Muscle layer of colon (tissue), 2 donors: ENCODE data around the gene POLD4.

Experiments
- H3K27ac ChIP-seq: one replicate; pipeline ENCODE4 v1.7.0; 2013; ENCODE audit warnings: low read depth, mild to moderate bottlenecking, low read length, moderate library complexity
- H3K27me3 ChIP-seq, 2 donors: one replicate each; pipeline ENCODE4 v1.7.0; 2013; ENCODE audit warnings: low read length in 2 of 2, mild to moderate bottlenecking in 2 of 2; ENCODE audit not compliant: insufficient read depth in 2 of 2, control insufficient read depth in 1 of 2
- H3K36me3 ChIP-seq: one replicate; pipeline ENCODE4 v1.7.0; 2013; ENCODE audit warnings: mild to moderate bottlenecking, low read length; ENCODE audit not compliant: insufficient read depth
- H3K4me1 ChIP-seq: one replicate; pipeline ENCODE4 v1.7.0; 2013; ENCODE audit warnings: mild to moderate bottlenecking, low read length; ENCODE audit not compliant: insufficient read depth
- H3K4me3 ChIP-seq, 2 donors: one replicate each; pipeline ENCODE4 v1.7.0; 2013; ENCODE audit warnings: low read length in 2 of 2, low read depth in 1 of 2, mild to moderate bottlenecking in 1 of 2, moderate library complexity in 1 of 2
- H3K9ac ChIP-seq: one replicate; pipeline ENCODE4 v1.7.0; 2013; ENCODE audit warnings: low read length
- H3K9me3 ChIP-seq: one replicate; pipeline ENCODE4 v1.7.0; 2013; ENCODE audit warnings: mild to moderate bottlenecking, low read length
- donor health status: abdominal sarcoma.
- donor health status: Adenocarcinoma of cecum.

The POLD4 gene

DNA sequence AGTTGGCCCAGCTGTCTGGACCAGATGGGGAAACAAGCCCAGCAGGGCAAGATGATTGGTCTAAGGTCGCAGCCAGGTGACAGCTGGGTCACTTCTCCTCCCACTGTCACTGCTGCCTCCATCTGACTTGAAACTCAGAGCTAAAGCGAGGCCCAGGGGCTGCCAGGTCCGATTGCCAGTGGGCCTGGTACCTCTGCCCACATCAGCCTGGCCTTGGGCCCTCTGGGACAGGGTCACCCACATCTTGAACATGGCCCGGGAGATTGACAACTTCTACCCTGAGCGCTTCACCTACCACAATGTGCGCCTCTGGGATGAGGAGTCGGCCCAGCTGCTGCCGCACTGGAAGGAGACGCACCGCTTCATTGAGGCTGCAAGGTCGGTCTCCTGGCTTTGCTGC is 44.2 kb downstream of the POLD4 start:
- no peaks in the 10 kb centered on the region for H3K36me3 ChIP-seq
- H3K4me3 ChIP-seq, result no peak overlapping the region

DNA sequence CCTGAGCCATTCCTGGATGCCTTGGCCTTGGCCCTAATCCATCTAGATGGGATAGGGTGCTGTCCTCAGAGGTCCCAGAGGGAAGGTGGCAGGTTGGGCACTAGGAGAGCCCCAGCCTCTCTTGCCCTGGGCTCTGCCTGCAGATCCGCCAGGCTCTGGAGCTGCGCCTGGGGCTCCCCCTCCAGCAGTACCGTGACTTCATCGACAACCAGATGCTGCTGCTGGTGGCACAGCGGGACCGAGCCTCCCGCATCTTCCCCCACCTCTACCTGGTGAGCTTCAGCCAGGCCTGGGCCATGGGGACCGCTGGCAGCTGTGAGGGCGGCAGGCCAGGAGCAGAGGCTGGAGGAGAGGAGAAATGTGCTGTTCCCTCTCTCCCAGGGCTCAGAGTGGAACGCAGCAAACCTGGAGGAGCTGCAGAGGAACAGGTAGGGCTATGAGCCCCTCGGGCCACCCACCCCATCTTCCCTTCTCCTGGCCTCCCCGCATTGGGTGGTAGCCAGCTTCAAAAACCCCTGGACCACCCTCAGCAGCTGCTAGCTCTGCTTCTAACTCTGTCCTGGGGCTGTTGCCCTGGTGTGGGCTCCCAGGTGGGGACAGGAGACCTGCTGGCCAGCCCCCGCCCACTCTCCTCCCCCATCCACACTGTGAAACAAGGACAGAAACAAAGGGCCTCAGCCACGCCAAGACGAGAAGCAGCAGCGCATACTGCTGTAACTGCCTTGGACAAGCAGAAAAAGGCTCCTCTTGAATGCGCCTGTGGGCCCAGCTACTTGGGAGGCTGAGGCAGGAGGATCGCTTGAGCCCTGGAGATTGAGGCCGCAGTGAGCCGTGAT is 45.1 kb downstream of the POLD4 start:
- Histone ChIP-seq H3K9ac (no peak overlapping the region), H3K36me3 (no peaks in the 10 kb centered on the region), H3K27me3 (no peaks in the 10 kb centered on the region)

More for the DNA sequence above, 44.2 kb downstream of the POLD4 start:
- Histone ChIP-seq H3K27ac (no peak overlapping the region), H3K9me3 (no peaks in the 10 kb centered on the region), H3K27me3 (no peaks in the 10 kb centered on the region), H3K4me1 (peaks cover 8% of the 10 kb centered on the region), H3K9ac (no peak overlapping the region)

GRCh38 chr11:67307545-67308001 is 45.8 kb downstream of the POLD4 start:
- Histone ChIP-seq H3K9ac (no peak overlapping the region), H3K27me3 (no peaks in the 10 kb centered on the region), H3K27ac (no peak overlapping the region), H3K4me3 (no peak overlapping the region), H3K9me3 (no peaks in the 10 kb centered on the region), H3K4me1 (peaks cover 13% of the 10 kb centered on the region), H3K36me3 (no peaks in the 10 kb centered on the region)

More for the DNA sequence above, 45.1 kb downstream of the POLD4 start:
- Histone ChIP-seq H3K4me1 (peaks cover 10% of the 10 kb centered on the region), H3K27ac (no peak overlapping the region), H3K9me3 (no peaks in the 10 kb centered on the region), H3K4me3 (no peak overlapping the region)

DNA sequence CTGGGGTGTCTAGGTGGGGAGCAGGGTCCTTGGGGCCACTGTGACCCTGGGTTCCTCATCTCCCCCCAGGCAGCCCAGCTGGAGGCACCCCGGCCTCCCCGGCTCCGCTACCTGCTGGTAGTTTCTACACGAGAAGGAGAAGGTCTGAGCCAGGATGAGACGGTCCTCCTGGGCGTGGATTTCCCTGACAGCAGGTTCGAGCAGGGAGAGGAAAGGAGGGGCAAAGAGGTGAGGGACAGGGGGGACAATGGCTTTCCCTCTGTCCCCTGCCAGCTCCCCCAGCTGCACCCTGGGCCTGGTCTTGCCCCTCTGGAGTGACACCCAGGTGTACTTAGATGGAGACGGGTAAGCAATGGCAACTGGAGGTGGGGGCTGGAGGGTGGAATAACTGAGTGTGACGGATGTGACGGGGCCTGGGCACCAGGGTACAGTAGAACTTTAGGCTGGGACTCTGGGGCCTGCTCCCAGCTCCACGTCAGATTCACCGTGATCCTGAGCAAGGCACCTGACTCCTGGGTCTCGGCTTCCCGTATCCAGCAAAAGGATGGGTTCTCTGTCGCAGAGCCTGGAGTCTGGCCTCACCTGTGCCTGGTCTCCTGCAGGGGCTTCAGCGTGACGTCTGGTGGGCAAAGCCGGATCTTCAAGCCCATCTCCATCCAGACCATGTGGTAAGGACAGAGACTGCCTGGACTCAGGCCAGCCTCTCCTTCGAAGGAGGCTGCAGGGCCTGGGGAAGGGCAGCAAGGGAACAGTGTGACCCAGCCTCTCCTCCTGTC is 46.4 kb downstream of the POLD4 start:
- no peaks in the 10 kb centered on the region for H3K27me3 ChIP-seq
- H3K27ac ChIP-seq, result no peak overlapping the region
- H3K4me1 ChIP-seq, result peaks cover 17% of the 10 kb centered on the region
- H3K9me3 ChIP-seq, result no peaks in the 10 kb centered on the region
- H3K36me3 ChIP-seq, result no peaks in the 10 kb centered on the region
- no peak overlapping the region for H3K4me3 ChIP-seq
- H3K9ac ChIP-seq, result no peak overlapping the region

DNA sequence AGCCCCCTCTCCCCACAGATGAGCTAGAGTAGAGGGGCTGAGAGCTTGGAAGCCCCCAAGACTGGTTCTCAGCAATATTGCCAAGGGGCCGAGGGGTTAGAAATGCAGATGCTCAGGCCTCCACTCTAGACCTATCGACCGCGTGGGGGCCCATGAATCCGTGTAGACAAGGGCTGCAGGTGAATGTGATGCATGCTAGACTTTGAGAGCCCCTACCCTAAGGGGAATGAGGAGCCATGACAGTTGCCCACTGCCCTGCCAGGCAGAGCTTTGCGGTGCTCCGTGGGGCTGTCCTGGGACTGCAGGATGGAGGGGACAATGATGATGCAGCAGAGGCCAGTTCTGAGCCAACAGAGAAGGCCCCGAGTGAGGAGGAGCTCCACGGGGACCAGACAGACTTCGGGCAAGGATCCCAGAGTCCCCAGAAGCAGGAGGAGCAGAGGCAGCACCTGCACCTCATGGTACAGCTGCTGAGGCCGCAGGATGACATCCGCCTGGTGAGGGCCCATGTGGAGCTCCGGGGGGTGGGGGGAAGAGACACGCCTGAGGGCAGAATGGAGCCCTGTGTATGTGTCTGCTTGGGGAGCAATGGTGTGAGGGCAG is 48.7 kb downstream of the POLD4 start:
- peaks cover 23% of the 10 kb centered on the region for H3K36me3 ChIP-seq
- peak overlapping the region; percentile 82 for H3K27ac ChIP-seq
- H3K27me3 ChIP-seq, result no peaks in the 10 kb centered on the region
- no peaks in the 10 kb centered on the region for H3K9me3 ChIP-seq
- peaks cover 17% of the 10 kb centered on the region for H3K4me1 ChIP-seq
- H3K9ac ChIP-seq, result no peak overlapping the region
- peak overlapping the region; percentile 68 to 85 for H3K4me3 ChIP-seq

GRCh38 chr11:67303835-67304411 is 49.4 kb downstream of the POLD4 start:
- H3K36me3 ChIP-seq, result peaks cover 30% of the 10 kb centered on the region
- peak overlapping the region; percentile 44 for H3K9ac ChIP-seq

GRCh38 chr11:67303132-67303834 is 50.1 kb downstream of the POLD4 start, which contains the start of gene SSH3:
SSH3 (plus strand) TSS chr11:67303530; CDS start chr11:67303626, 96 bp downstream.
- Histone ChIP-seq H3K27me3 (no peaks in the 10 kb centered on the region), H3K36me3 (peaks cover 34% of the 10 kb centered on the region), H3K4me1 (peaks cover 17% of the 10 kb centered on the region), H3K9me3 (no peaks in the 10 kb centered on the region), H3K9ac (peak within 1 kb of the TSS; percentile 44), H3K27ac (peak within 1 kb of the TSS; percentile 82), H3K4me3 (peak within 1 kb of the TSS; percentile 68 to 85)

More at GRCh38 chr11:67303835-67304411, 49.4 kb downstream of the POLD4 start:
- H3K27me3 ChIP-seq, result no peaks in the 10 kb centered on the region
- H3K4me1 ChIP-seq, result peaks cover 17% of the 10 kb centered on the region
- peak overlapping the region; percentile 68 to 85 for H3K4me3 ChIP-seq
- no peaks in the 10 kb centered on the region for H3K9me3 ChIP-seq
- peak overlapping the region; percentile 82 for H3K27ac ChIP-seq

DNA sequence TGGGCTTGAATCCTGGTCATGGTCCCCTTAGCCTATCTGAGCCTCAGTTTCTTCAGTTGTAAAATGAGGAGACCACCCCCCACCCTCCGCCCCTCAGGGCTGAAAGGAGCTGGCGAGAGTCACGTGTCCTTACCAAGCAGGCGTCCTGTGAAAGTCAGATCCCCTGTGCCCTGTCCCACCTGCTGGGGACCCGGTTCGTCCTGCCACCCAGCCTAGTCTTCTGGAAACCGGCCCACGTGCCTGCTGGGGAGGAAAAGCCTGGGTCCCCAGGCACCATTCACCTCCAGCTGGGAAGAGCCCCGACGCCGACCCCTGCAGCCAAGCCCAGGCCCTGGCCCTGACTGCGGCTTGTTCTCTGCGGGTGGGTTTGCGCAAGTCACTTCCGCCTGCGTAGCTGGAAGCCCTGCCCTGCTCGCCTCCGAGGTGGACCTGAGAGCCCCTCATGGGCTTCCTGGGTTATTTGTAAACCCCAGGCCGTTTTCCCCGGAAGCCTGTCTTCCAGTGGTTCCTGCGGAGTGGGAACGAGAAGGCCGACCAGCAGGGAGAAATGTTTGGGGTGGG is 50.7 kb downstream of the POLD4 start:
- Histone ChIP-seq H3K9me3 (no peaks in the 10 kb centered on the region), H3K9ac (no peak overlapping the region), H3K4me3 (peak overlapping the region; percentile 68 to 85), H3K4me1 (peaks cover 17% of the 10 kb centered on the region), H3K27me3 (no peaks in the 10 kb centered on the region), H3K36me3 (peaks cover 34% of the 10 kb centered on the region), H3K27ac (peak overlapping the region; percentile 82)

DNA sequence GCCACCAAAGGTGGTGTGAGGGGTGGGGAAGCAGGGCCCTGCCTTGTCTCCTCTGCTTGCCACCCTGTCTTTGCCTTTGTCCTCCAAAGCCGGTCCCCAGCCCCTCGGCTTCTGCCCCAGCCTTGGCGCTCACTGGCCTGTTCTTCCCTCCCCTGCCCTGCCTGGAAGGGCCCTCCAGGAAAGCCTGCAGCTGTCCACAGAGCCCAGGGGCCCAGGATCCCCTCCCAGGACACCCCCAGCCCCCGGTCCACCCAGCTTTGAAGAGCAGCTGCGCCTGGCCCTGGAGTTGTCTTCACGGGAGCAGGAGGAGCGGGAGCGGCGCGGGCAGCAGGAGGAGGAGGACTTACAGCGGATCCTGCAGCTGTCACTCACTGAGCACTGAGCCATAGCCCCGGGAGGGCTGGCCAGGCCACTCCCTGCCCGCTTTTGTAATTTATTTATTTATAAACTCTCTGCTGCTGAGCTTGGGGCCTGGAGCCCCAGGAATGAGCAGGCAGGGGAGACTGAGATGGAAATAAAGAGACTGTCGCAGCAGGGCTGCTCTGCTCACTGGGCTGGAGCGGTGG is 51.3 kb downstream of the POLD4 start:
- no peak overlapping the region for H3K9ac ChIP-seq

DNA sequence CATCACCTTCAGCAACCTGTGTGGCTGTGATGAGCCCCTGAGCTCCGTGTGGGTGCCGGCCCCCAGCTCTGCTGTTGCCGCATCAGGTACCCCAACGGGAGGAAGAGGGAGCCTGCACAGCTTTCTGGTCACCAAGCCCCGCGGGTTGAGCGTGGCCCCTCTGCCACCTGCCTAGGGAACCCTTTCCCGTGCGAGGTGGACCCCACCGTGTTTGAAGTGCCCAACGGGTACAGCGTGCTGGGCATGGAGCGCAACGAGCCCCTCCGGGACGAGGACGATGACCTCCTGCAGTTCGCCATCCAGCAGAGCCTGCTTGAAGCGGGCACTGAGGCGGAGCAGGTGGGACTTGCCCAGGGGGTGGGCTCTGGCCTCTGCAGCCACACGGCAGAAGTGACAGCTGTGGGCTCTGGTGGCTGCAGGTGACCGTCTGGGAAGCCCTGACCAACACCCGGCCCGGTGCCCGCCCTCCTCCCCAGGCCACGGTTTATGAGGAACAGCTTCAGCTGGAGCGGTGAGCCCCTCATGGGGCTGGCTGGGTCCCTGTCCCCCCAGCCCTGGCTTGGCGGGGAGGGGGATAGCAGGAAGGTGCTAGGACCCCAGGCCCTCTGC is 51.9 kb downstream of the POLD4 start:
- no peak overlapping the region for H3K27ac ChIP-seq
- H3K36me3 ChIP-seq, result peaks cover 38% of the 10 kb centered on the region
- H3K9me3 ChIP-seq, result no peaks in the 10 kb centered on the region
- no peak overlapping the region for H3K9ac ChIP-seq
- H3K4me1 ChIP-seq, result peaks cover 17% of the 10 kb centered on the region
- no peaks in the 10 kb centered on the region for H3K27me3 ChIP-seq
- no peak overlapping the region for H3K4me3 ChIP-seq

More for the DNA sequence above, 51.3 kb downstream of the POLD4 start:
- H3K4me3 ChIP-seq, result peak overlapping the region in 1 of 2 donors; percentile 68
- H3K27ac ChIP-seq, result no peak overlapping the region
- H3K27me3 ChIP-seq, result no peaks in the 10 kb centered on the region
- peaks cover 34% of the 10 kb centered on the region for H3K36me3 ChIP-seq
- peaks cover 17% of the 10 kb centered on the region for H3K4me1 ChIP-seq
- no peaks in the 10 kb centered on the region for H3K9me3 ChIP-seq
